Esophagus squamous epithelium (tissue), 5 donors: ENCODE results near the gene SPAG17. TPM values are rescaled to one million over a fixed set of nuclear protein-coding genes. Genes with fewer than 3 reads are reported as not detected.
A peak's percentile ranks its signal among the peaks of the same experiment; 100 is the strongest.
"Not testable (repeated sequence)": the region's sequence is repeated elsewhere in the genome, so short reads cannot be mapped to it uniquely, and the experiment has no call there.

Experiments used
- DNase-seq: peaks from one replicate; lab custom pipeline; 2025; lab: John Stamatoyannopoulos, UW
- H3K27ac ChIP-seq, 4 donors: fragments of 200-600 bp; sonication (generic); one replicate each; pipeline ENCODE4 v1.5.1; 2016 to 2019; ENCODE audit warnings: mild to moderate bottlenecking in 1 of 4
- H3K27me3 ChIP-seq, 4 donors: fragments of 200-600 bp; sonication (generic); 1 replicate in 3 of 4; 2 replicates in 1 of 4; pipeline versions ENCODE4 v1.5.1 to v1.6.0; 2017 to 2021; ENCODE audit warnings: antibody characterized with exemption in 1 of 4
- H3K36me3 ChIP-seq, 3 donors: fragments of 200-600 bp; sonication (generic); one replicate each; pipeline ENCODE4 v1.5.1; 2016 to 2019
- H3K4me1 ChIP-seq, 3 donors: fragments of 200-600 bp; sonication (generic); one replicate each; pipeline ENCODE4 v1.5.1; 2017 to 2019
- H3K4me3 ChIP-seq, 4 donors: fragments of 200-600 bp; sonication (generic); 1 replicate in 3 of 4; 2 replicates in 1 of 4; pipeline ENCODE4 v1.5.1; 2016 to 2019; ENCODE audit warnings: mild to moderate bottlenecking in 2 of 4, moderate library complexity in 1 of 4
- H3K9me3 ChIP-seq, 3 donors: fragments of 200-600 bp; sonication (generic); one replicate each; pipeline ENCODE4 v1.5.1; 2016 to 2019
- CTCF ChIP-seq, 6 experiments: fragments of 450-650 bp in 4 of 6; fragments of 200-600 bp in 2 of 6; sonication (generic) in 2 of 6; IDR thresholded peaks; one replicate each; pipeline ENCODE4 v1.5.1; 2016 to 2019; ENCODE audit warnings: antibody characterized with exemption in 6 of 6, mild to moderate bottlenecking in 4 of 6, moderate library complexity in 4 of 6
- POLR2A ChIP-seq, 4 donors: fragments of 450-650 bp; IDR thresholded peaks; one replicate each; pipeline ENCODE4 v1.6.1; 2017; ENCODE audit warnings: antibody characterized with exemption in 4 of 4, mild to moderate bottlenecking in 4 of 4, moderate library complexity in 3 of 4
- WGBS, 2 donors: methylation state at CpG; one replicate each; pipeline ENCODE4 v1.1.5; 2018; 5-methylcytosine and 5-hydroxymethylcytosine counted together
- intact Hi-C: fragments of 100-400 bp; cut with DNase I; formaldehyde crosslinking; loops from one replicate; pipeline ENCODE4 v1.15.0; 2022
- total RNA-seq, 4 donors: library from RNA; depleted of rRNA; stranded (reverse); fragments of >200 nt; gene quantifications; one replicate each; pipeline ENCODE4 v1.1.0, GENCODE V29; 2016
- donor health status: DM: yes; HTN: yes; CAD: no.

Gene SPAG17
- total RNA-seq, 4 donors from 2014 or later: 8.8 to 20.9 (median 13.8) TPM

- WGBS, 2 donors: 3 to 5% methylated on average over 6 of the region's 6 CpGs
- no peaks in the 10 kb centered on the region for H3K9me3 ChIP-seq
- peak overlapping the region in 3 of 4 donors; percentile 83 to 93 (median 90) for H3K27ac ChIP-seq
- no peak for DNase-seq
- peak overlapping the region; percentile 77 to 98 (median 92) for H3K4me3 ChIP-seq
- TF ChIP-seq POLR2A (IDR thresholded peaks at IDR 0.05): no peak
- no peak for TF ChIP-seq CTCF (IDR thresholded peaks at IDR 0.05)
- H3K4me1 ChIP-seq: peaks cover 21 to 54% (median 24%) of the 10 kb centered on the region in 3 donors
- intact Hi-C loops: no loop called here
- H3K27me3 ChIP-seq: no peaks in the 10 kb centered on the region
- H3K36me3 ChIP-seq: peaks cover 0 to 20% (median 0%) of the 10 kb centered on the region in 3 donors
These were observed 254.5 kb downstream of the SPAG17 start for GRCh38 chr1:117930484-117930883.

GRCh38 chr1:117930173-117930447 is 254.9 kb downstream of the SPAG17 start:
- intact Hi-C loops: no loop called here
- peaks cover 0 to 16% (median 0%) of the 10 kb centered on the region in 3 donors for H3K36me3 ChIP-seq
- 0 to 2% methylated on average over 12 of the region's 12 CpGs for WGBS, 2 donors
- no peak for TF ChIP-seq CTCF (IDR thresholded peaks at IDR 0.05)
- TF ChIP-seq POLR2A (IDR thresholded peaks at IDR 0.05): no peak
- peak overlapping the region; percentile 77 to 98 (median 92) for H3K4me3 ChIP-seq
- no peaks in the 10 kb centered on the region for H3K9me3 ChIP-seq
- no peaks in the 10 kb centered on the region for H3K27me3 ChIP-seq
- DNase-seq: no peak
- H3K27ac ChIP-seq: peak overlapping the region; percentile 83 to 95 (median 92)
- peaks cover 21 to 54% (median 24%) of the 10 kb centered on the region in 3 donors for H3K4me1 ChIP-seq

- TF ChIP-seq POLR2A (IDR thresholded peaks at IDR 0.05): peak in 3 of 4 donors; percentile 42 to 64 (median 59)
- TF ChIP-seq CTCF (IDR thresholded peaks at IDR 0.05): no peak
- no peaks in the 10 kb centered on the region for H3K27me3 ChIP-seq
- H3K4me3 ChIP-seq: peak within 1 kb of the TSS; percentile 77 to 98 (median 92)
- H3K27ac ChIP-seq: peak within 1 kb of the TSS; percentile 83 to 95 (median 92)
- H3K36me3 ChIP-seq: peaks cover 0 to 11% (median 0%) of the 10 kb centered on the region in 3 donors
- no peaks in the 10 kb centered on the region for H3K9me3 ChIP-seq
- H3K4me1 ChIP-seq: peaks cover 21 to 54% (median 24%) of the 10 kb centered on the region in 3 donors
- peak; percentile 87 for DNase-seq
- 0 to 2% methylated on average over 11 to 19 of the region's 64 CpGs for WGBS, 2 donors
- intact Hi-C loops: no loop called here
These were observed 255.5 kb downstream of the SPAG17 start, which contains the start of the genes GDAP2 and WDR3 for GRCh38 chr1:117929343-117930172. Gene GDAP2, minus strand, starts transcription at chr1:117929621. Its CDS starts 9,264 bp downstream, at chr1:117920357. Gene WDR3, plus strand, starts transcription at chr1:117929739. Its CDS starts 3,581 bp downstream, at chr1:117933320.

GRCh38 chr1:117928881-117929342 is 256.1 kb downstream of the SPAG17 start:
- TF ChIP-seq CTCF (IDR thresholded peaks at IDR 0.05) (no peak), POLR2A (IDR thresholded peaks at IDR 0.05) (no peak)
- no peaks in the 10 kb centered on the region for H3K9me3 ChIP-seq
- WGBS, 2 donors: 0% methylated on average over 4 to 9 of the region's 24 CpGs

GRCh38 chr1:117925981-117926380 is 259.0 kb downstream of the SPAG17 start:
- WGBS, 2 donors: 79 to 86% methylated on average over 3 of the region's 3 CpGs
- no peaks in the 10 kb centered on the region for H3K9me3 ChIP-seq
- TF ChIP-seq POLR2A (IDR thresholded peaks at IDR 0.05) (no peak), CTCF (IDR thresholded peaks at IDR 0.05) (no peak)
- no peak overlapping the region for H3K4me3 ChIP-seq
- DNase-seq: no peak
- no peaks in the 10 kb centered on the region for H3K27me3 ChIP-seq
- intact Hi-C loops: no loop called here
- peaks cover 0 to 6% (median 0%) of the 10 kb centered on the region in 3 donors for H3K36me3 ChIP-seq
- no peak overlapping the region for H3K27ac ChIP-seq
- peaks cover 12 to 32% (median 13%) of the 10 kb centered on the region in 3 donors for H3K4me1 ChIP-seq

More at GRCh38 chr1:117928881-117929342, 256.1 kb downstream of the SPAG17 start:
- peak overlapping the region; percentile 83 to 95 (median 92) for H3K27ac ChIP-seq
- intact Hi-C loops: no loop called here
- peaks cover 0 to 9% (median 0%) of the 10 kb centered on the region in 3 donors for H3K36me3 ChIP-seq
- DNase-seq: no peak
- H3K4me3 ChIP-seq: peak overlapping the region; percentile 77 to 98 (median 92)
- H3K4me1 ChIP-seq: peaks cover 21 to 54% (median 24%) of the 10 kb centered on the region in 3 donors
- H3K27me3 ChIP-seq: no peaks in the 10 kb centered on the region

GRCh38 chr1:117922717-117923116 is 262.3 kb downstream of the SPAG17 start:
- H3K4me3 ChIP-seq, H3K9me3 ChIP-seq, H3K27ac ChIP-seq, intact Hi-C loops, H3K27me3 ChIP-seq, H3K4me1 ChIP-seq, DNase-seq: not testable (repeated sequence)
- WGBS, 2 donors: 64 to 91% methylated on average over 3 to 6 of the region's 7 CpGs
- peaks cover 0 to 32% (median 4%) of the 10 kb centered on the region in 3 donors for H3K36me3 ChIP-seq
